Anterior cingulate cortex (tissue), 58 donors: ENCODE measurements around the gene DLK1.

Experiments
- DNase-seq, 58 donors: peaks; one replicate each; lab custom pipeline; 2025; lab: John Stamatoyannopoulos, UW

Gene DLK1

GRCh38 chr14:100711493-100711892 is 15.2 kb upstream of the DLK1 start:
- no peak for DNase-seq

GRCh38 chr14:100712490-100712889 is 14.2 kb upstream of the DLK1 start:
- DNase-seq = no peak

GRCh38 chr14:100713705-100714104 is 13.0 kb upstream of the DLK1 start:
- DNase-seq = no peak

- peak in 7 of 58 donors; percentile 8 to 24 (median 23) for DNase-seq
Observed at GRCh38 chr14:100714258-100714892, 12.3 kb upstream of the DLK1 start.

- DNase-seq = no peak
Observed at GRCh38 chr14:100715332-100715731, 11.4 kb upstream of the DLK1 start.

- DNase-seq = no peak
Observed at GRCh38 chr14:100715803-100716202, 10.9 kb upstream of the DLK1 start.

GRCh38 chr14:100717386-100717785 is 9.3 kb upstream of the DLK1 start:
- no peak for DNase-seq

GRCh38 chr14:100719976-100720520 is 6.6 kb upstream of the DLK1 start:
- DNase-seq = no peak

GRCh38 chr14:100721568-100721967 is 5.1 kb upstream of the DLK1 start:
- no peak for DNase-seq

GRCh38 chr14:100722367-100722766 is 4.3 kb upstream of the DLK1 start:
- no peak for DNase-seq

GRCh38 chr14:100723135-100723829 is 3.4 kb upstream of the DLK1 start:
- DNase-seq = no peak

GRCh38 chr14:100723830-100724437 is 2.8 kb upstream of the DLK1 start:
- no peak for DNase-seq

- DNase-seq = no peak
Observed at GRCh38 chr14:100724536-100724935, 2.2 kb upstream of the DLK1 start.

- no peak for DNase-seq
Observed at GRCh38 chr14:100725587-100726387, 905 bp upstream of the DLK1 start.

- DNase-seq = no peak
Observed at GRCh38 chr14:100727086-100727872, 587 bp downstream of the DLK1 start.

- no peak for DNase-seq
Observed at GRCh38 chr14:100727873-100728240, 1.2 kb downstream of the DLK1 start.

- no peak for DNase-seq
Observed at GRCh38 chr14:100728962-100729361, 2.3 kb downstream of the DLK1 start.

- no peak for DNase-seq
Observed at GRCh38 chr14:100729982-100730381, 3.3 kb downstream of the DLK1 start.

- no peak for DNase-seq
Observed at GRCh38 chr14:100730581-100730980, 3.9 kb downstream of the DLK1 start.
